Glutamatergic neuron (in vitro differentiated cells): ENCODE results near the gene C1RL. TPM values are rescaled to one million over a fixed set of nuclear protein-coding genes. Genes with fewer than 3 reads are reported as not detected.
"Not testable (repeated sequence)": the region's sequence is repeated elsewhere in the genome, so short reads cannot be mapped to it uniquely, and the experiment has no call there.

ENCODE experiments used
- DNase-seq: peaks from one replicate; pipeline ENCODE4 v3.0.0; 2022
- H3K27ac Mint-ChIP-seq: one replicate; pipeline ENCODE4 v1.8.0; 2020; ENCODE audit warnings: mild to moderate bottlenecking, mixed read lengths, inconsistent platforms; ENCODE audit not compliant: unreplicated experiment
- H3K27me3 Mint-ChIP-seq: one replicate; pipeline ENCODE4 v1.8.0; 2020; ENCODE audit warnings: mild to moderate bottlenecking, moderate library complexity, mixed read lengths, inconsistent platforms; ENCODE audit not compliant: unreplicated experiment
- H3K36me3 Mint-ChIP-seq: one replicate; pipeline ENCODE4 v1.8.0; 2020; ENCODE audit warnings: mild to moderate bottlenecking, mixed read lengths, inconsistent platforms; ENCODE audit not compliant: unreplicated experiment
- H3K4me1 Mint-ChIP-seq: one replicate; pipeline ENCODE4 v1.8.0; 2020; ENCODE audit warnings: mild to moderate bottlenecking, low read depth, mixed read lengths, inconsistent platforms; ENCODE audit not compliant: unreplicated experiment
- H3K4me3 Mint-ChIP-seq: one replicate; pipeline ENCODE4 v1.8.0; 2020; ENCODE audit warnings: mild to moderate bottlenecking, mixed read lengths, inconsistent platforms; ENCODE audit not compliant: unreplicated experiment
- H3K9me3 Mint-ChIP-seq: one replicate; pipeline ENCODE4 v1.8.0; 2020; ENCODE audit warnings: mild to moderate bottlenecking, moderate library complexity, mixed read lengths, inconsistent platforms; ENCODE audit not compliant: unreplicated experiment
- CTCF ChIP-seq: fragments of 200-600 bp; sonication (generic); IDR thresholded peaks from one replicate; pipeline ENCODE4 v1.5.0; 2021; ENCODE audit not compliant: partially characterized antibody, unreplicated experiment
- total RNA-seq: library from RNA; stranded (reverse); fragmentation: NEBNext Ultra II Directional; extraction: Animal tissue kit (Norgen Biotek cat#: 25700); gene quantifications from one replicate; pipeline ENCODE4 v1.2.1, GENCODE V29; 2021; ENCODE audit not compliant: unreplicated experiment

The C1RL gene
- total RNA-seq, 1 donor from 2014 or later, result 12.8 TPM

GRCh38 chr12:7112041-7112440 is 3.0 kb upstream of the C1RL start:
- Mint-ChIP-seq H3K27ac (no peak overlapping the region), H3K9me3 (peaks cover 7% of the 10 kb centered on the region), H3K4me1 (no peaks in the 10 kb centered on the region), H3K36me3 (no peaks in the 10 kb centered on the region), H3K4me3 (no peak overlapping the region), H3K27me3 (peaks cover 4% of the 10 kb centered on the region)
- no peak for TF ChIP-seq CTCF
- DNase-seq, result no peak

- TF ChIP-seq CTCF, result no peak
- peaks cover 4% of the 10 kb centered on the region for H3K27me3 Mint-ChIP-seq
- H3K27ac Mint-ChIP-seq, result no peak overlapping the region
- DNase-seq, result no peak
- H3K36me3 Mint-ChIP-seq, result peaks cover 3% of the 10 kb centered on the region
- no peaks in the 10 kb centered on the region for H3K4me1 Mint-ChIP-seq
- H3K4me3 Mint-ChIP-seq, result no peak overlapping the region
- peaks cover 10% of the 10 kb centered on the region for H3K9me3 Mint-ChIP-seq
Observed at GRCh38 chr12:7110661-7111060, 1.6 kb upstream of the C1RL start.

- peaks cover 2% of the 10 kb centered on the region for H3K27me3 Mint-ChIP-seq
Observed at GRCh38 chr12:7109572-7109920, 532 bp upstream of the C1RL start.

GRCh38 chr12:7108003-7108795 is 815 bp downstream of the C1RL start:
- Mint-ChIP-seq H3K27ac (peak overlapping the region; percentile 95), H3K36me3 (peaks cover 6% of the 10 kb centered on the region), H3K4me3 (peak overlapping the region; percentile 90), H3K27me3 (peaks cover 2% of the 10 kb centered on the region), H3K4me1 (no peaks in the 10 kb centered on the region), H3K9me3 (peaks cover 11% of the 10 kb centered on the region)
- no peak for TF ChIP-seq CTCF
- peak; percentile 73 for DNase-seq

More at GRCh38 chr12:7109572-7109920, 532 bp upstream of the C1RL start:
- no peaks in the 10 kb centered on the region for H3K4me1 Mint-ChIP-seq
- peaks cover 6% of the 10 kb centered on the region for H3K36me3 Mint-ChIP-seq
- H3K9me3 Mint-ChIP-seq, result peaks cover 11% of the 10 kb centered on the region
- DNase-seq, result no peak
- peak overlapping the region; percentile 92 for H3K27ac Mint-ChIP-seq
- no peak for TF ChIP-seq CTCF
- peak overlapping the region; percentile 90 for H3K4me3 Mint-ChIP-seq

GRCh38 chr12:7107636-7108002 is 1.4 kb downstream of the C1RL start:
- peak overlapping the region; percentile 95 for H3K27ac Mint-ChIP-seq
- no peak for DNase-seq
- no peaks in the 10 kb centered on the region for H3K4me1 Mint-ChIP-seq
- peaks cover 11% of the 10 kb centered on the region for H3K9me3 Mint-ChIP-seq
- peaks cover 6% of the 10 kb centered on the region for H3K36me3 Mint-ChIP-seq
- peak overlapping the region; percentile 90 for H3K4me3 Mint-ChIP-seq
- no peak for TF ChIP-seq CTCF
- peaks cover 2% of the 10 kb centered on the region for H3K27me3 Mint-ChIP-seq

GRCh38 chr12:7107181-7107580 is 1.8 kb downstream of the C1RL start:
- not testable (repeated sequence) for H3K36me3 Mint-ChIP-seq, H3K4me3 Mint-ChIP-seq, DNase-seq, H3K27ac Mint-ChIP-seq, H3K27me3 Mint-ChIP-seq, H3K4me1 Mint-ChIP-seq
- H3K9me3 Mint-ChIP-seq, result peaks cover 11% of the 10 kb centered on the region
